ENCODE measurements around the gene MTF2. TPM values are rescaled to one million over a fixed set of nuclear protein-coding genes. Genes with fewer than 3 reads are reported as not detected.
"Not testable (repeated sequence)": the region's sequence is repeated elsewhere in the genome, so short reads cannot be mapped to it uniquely, and the experiment has no call there.

Gene MTF2
- total RNA-seq (2014; rRNA removed; shearing (Covaris generic)), result 49.6 and 57.2 TPM in 2 replicates

DNA sequence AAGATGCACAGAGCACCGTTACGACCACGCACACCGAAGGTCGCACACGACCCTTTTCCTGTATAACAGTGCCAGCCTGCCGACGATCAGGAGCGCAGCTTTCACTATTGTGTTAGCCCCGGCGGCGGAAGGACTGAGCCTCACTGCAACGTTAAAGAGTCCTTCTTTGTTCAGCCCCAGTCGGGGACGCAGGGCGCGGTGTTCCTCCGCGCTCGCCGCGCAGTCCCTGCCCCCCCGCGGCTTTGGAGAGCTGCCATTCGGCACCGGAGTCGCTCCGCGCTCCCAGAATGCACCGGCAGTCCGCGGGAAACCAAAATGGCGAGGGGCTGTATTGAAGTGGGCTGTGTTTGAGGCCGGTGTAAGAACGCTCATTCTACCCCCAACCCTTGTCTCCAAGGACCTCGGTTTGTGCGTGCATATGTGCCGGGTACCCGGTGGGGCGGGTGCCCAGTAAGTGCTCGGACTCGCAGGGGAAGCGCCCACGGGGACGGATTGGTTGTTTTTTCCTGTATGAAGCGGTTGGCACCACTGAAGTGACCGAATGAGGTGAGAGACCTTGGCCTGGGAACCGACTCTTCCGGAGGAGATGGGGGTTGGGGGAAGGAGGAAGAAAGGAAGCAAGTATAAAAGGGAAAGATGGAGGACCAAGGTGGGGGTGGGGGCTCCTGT lies at the start of gene MTF2:
TSS of gene MTF2 (plus strand) at position 298 of the 669 bp plus-strand sequence. CDS start at position 542, 244 bp downstream.
- peak; percentile 97 for DNase-seq
- H3K9me3 ChIP-seq (replicated peaks), result no peaks in the 10 kb centered on the region
- peak within 1 kb of the TSS; percentile 90 for H3K4me3 ChIP-seq
- H3K4me1 ChIP-seq, result 0 out of 2 replicates have a peak, but pooled peaks cover 9% of the 10 kb centered on the region
- H3K36me3 ChIP-seq, result peaks cover 20% of the 10 kb centered on the region
- no peaks in the 10 kb centered on the region for H3K27me3 ChIP-seq
- H3K27ac ChIP-seq, result peak within 1 kb of the TSS; percentile 79

DNA sequence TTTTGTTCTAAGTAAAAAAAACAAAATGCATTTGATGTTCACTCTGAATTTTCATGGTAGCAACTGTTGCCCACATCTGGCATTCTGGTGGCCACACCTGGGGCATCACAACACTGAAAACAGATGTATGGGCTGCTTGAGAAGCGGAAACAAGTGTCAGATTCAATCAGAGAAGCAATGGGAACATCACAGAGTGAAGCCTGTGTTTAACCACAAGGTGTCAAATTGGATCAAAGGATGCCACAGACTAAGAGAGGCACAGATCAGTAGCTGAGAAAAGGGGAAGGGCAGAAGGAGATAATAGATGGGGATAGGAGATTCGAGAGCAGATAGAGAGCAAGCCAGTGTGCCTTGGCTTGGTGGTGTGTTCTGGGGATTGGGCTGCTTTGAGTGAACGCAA lies 49.8 kb upstream of the MTF2 start:
- Histone ChIP-seq H3K36me3 (no peaks in the 10 kb centered on the region), H3K27ac (no peak overlapping the region), H3K4me1 (0 out of 2 replicates have a peak, but pooled peaks cover 4% of the 10 kb centered on the region), H3K9me3 (replicated peaks) (no peaks in the 10 kb centered on the region), H3K27me3 (no peaks in the 10 kb centered on the region), H3K4me3 (no peak overlapping the region)
- no peak for DNase-seq

DNA sequence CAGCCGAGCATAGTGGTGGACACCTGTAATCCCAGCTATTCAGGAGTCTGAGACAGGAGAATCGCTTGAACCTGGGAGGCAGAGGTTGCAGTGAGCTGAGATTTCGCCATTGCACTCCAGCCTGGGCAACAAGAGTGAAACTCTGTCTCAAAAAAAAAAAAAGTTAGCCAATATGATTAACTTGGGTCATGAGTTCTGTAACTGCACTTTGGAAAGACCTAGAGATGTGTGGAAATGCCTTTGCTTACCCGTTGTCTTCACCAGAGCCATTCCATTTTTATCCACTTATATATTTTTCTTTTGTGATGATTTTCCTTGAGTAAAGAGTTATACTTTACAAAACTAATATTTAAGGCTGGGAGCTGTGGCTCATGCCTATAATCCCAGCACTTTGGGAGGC lies 48.9 kb upstream of the MTF2 start:
- H3K27me3 ChIP-seq; H3K9me3 ChIP-seq (replicated peaks); H3K4me3 ChIP-seq; H3K4me1 ChIP-seq; DNase-seq; H3K27ac ChIP-seq; H3K36me3 ChIP-seq: not testable (repeated sequence)

DNA sequence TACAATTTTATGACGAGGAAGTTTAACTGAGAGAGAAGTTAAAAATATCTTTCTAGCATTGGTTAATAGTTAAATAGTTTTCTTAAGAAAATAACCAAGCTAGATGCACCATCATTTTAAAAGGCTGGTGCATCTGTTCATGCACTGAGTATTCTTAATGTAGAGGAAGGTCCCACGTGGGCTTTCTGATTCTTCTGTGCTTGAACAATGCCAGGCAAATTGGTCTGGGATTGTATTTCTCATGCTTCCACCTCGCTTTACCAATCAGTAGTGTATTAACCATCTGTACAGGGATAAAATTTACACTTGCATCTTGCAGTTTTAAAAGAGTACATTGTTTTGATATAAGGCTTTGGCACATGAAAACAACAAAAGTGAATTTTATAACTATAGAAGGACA lies 47.4 kb upstream of the MTF2 start:
- H3K4me3 ChIP-seq, result no peak overlapping the region
- no peaks in the 10 kb centered on the region for H3K9me3 ChIP-seq (replicated peaks)
- no peak overlapping the region for H3K27ac ChIP-seq
- H3K4me1 ChIP-seq, result 0 out of 2 replicates have a peak, but pooled peaks cover 4% of the 10 kb centered on the region
- no peaks in the 10 kb centered on the region for H3K27me3 ChIP-seq
- no peak for DNase-seq
- no peaks in the 10 kb centered on the region for H3K36me3 ChIP-seq

DNA sequence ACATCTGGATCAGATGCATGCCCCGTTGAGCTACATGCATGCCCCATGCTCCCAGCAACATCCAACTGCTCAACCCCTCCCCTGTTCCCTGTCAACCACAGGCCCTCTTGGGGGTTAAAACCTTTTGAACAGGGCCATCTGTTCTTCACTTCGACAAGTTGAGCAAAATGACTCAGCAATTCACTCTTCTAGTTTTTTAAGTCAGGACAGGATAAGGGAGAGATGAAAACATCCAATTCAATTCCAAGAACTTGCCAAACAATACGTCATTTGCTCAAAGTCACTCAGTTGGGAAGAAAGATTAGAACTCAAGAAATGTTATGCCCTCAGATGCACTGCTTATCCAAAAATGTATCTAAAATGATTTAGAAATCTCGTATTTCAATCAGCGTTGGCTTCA lies 46.1 kb upstream of the MTF2 start:
- Histone ChIP-seq H3K9me3 (replicated peaks) (no peaks in the 10 kb centered on the region), H3K27ac (no peak overlapping the region), H3K27me3 (no peaks in the 10 kb centered on the region), H3K36me3 (no peaks in the 10 kb centered on the region), H3K4me1 (0 out of 2 replicates have a peak, but pooled peaks cover 4% of the 10 kb centered on the region), H3K4me3 (no peak overlapping the region)
- DNase-seq, result no peak

DNA sequence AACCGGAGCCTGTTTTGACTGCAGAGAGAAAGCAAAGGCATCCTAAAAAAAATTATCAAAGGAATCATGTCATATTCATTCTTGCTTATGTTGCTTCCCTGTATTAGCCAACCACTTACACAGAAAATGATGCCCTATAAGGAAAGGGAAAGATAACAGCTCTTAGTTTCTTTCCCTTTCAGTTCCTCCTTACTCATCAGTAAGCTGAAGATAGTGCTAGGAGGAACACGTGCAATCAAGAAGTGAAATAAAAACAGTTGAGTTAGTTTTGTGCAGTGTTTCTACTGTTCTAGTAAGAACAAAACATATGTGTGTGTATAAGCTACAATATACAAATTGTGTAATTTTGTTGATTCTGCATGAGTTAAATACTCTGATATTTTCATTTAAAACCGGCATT lies 45.3 kb upstream of the MTF2 start:
- H3K36me3 ChIP-seq, result no peaks in the 10 kb centered on the region
- H3K27ac ChIP-seq, result no peak overlapping the region
- H3K4me3 ChIP-seq, result no peak overlapping the region
- DNase-seq, result no peak
- 0 out of 2 replicates have a peak, but pooled peaks cover 4% of the 10 kb centered on the region for H3K4me1 ChIP-seq
- no peaks in the 10 kb centered on the region for H3K9me3 ChIP-seq (replicated peaks)
- no peaks in the 10 kb centered on the region for H3K27me3 ChIP-seq

DNA sequence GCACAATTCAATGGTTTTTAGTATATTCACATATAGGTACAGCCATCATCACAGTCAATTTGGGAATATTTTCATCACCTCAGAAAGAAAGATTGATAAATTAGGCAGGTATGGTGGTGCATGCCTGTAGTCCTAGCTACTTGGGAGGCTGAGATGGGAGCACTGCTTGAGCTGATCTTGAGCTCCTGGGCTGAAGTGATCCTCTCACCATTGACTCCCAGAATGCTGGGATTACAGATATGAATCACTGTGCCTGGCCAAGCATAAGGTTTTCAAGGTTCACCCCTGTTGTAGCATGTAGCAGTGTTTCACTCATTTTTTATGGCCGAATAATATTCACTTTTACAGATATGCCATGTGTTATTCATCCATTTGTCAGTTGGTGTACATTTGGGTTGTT lies 44.7 kb upstream of the MTF2 start:
- Histone ChIP-seq H3K36me3 (no peaks in the 10 kb centered on the region), H3K27ac (no peak overlapping the region), H3K4me3 (no peak overlapping the region), H3K27me3 (no peaks in the 10 kb centered on the region), H3K9me3 (replicated peaks) (no peaks in the 10 kb centered on the region), H3K4me1 (no peaks in the 10 kb centered on the region)
- no peak for DNase-seq

DNA sequence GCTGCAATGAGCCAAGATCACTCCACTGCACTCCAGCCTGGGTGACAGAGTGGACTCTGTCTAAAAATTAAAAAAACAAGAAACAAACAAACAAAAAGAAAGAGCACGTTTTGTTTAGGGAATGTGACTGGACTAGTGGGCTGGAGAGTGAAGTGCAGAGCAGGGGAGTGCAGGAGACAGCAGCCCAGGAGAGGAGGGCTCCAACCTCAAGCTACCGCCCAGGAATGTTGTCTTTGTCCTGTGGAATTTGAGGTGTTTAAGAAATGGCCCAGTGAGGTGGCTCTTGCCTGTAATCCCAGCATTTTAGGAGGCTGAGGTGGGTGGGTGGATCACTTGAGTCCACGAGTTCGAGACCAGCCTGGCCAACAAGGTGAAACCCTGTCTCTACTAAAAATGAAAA lies 42.4 kb upstream of the MTF2 start:
- no peaks in the 10 kb centered on the region for H3K36me3 ChIP-seq
- no peak overlapping the region for H3K27ac ChIP-seq
- no peaks in the 10 kb centered on the region for H3K27me3 ChIP-seq
- no peaks in the 10 kb centered on the region for H3K9me3 ChIP-seq (replicated peaks)
- no peak for DNase-seq
- H3K4me3 ChIP-seq, result no peak overlapping the region
- H3K4me1 ChIP-seq, result no peaks in the 10 kb centered on the region

DNA sequence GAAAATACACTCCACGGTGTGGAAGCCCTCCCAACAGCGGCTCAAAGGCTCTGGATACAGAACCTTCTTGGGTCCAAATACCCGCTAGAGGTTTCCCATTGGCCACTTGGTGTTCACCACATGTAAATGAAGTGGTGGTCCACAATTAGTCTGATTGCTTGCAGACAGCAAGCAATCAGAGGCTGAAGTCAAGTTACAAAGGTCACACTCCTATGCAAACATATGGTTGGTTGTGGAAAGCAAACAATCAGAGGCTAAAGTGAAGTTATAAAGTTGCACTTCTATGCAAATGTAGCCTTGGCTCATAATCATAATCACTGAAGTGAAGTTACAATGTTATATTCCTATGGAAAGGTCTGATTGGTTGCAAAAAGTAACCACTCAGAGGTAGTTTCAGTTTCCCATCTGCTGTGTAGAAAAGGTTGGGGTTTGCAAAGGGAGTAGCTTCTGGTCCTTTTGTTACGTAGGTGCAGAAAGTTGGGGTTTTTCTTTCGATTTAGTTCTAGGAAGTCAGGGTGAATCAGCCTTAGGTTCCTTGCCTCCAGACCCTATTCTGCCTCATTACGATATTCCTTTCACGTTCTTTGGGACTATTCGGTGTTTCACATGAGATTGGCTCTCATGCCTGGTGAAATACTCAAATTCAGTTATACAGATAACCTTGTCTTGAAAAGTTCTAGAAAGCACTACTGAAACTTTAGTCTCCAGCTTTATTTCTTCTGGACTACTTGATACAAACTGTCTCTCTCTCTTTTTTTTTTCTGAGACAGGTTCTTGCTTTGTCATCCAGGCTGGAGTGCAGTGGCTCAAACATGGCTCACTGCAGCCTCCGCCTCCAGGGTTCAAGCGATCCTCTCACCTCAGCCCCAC lies 36.7 kb upstream of the MTF2 start:
- Histone ChIP-seq H3K36me3 (no peaks in the 10 kb centered on the region), H3K27me3 (no peaks in the 10 kb centered on the region), H3K9me3 (replicated peaks) (0 out of 2 replicates have a peak, but pooled peaks cover 5% of the 10 kb centered on the region), H3K4me1 (no peaks in the 10 kb centered on the region; the same call in 1 of the 2 replicates), H3K4me3 (no peak overlapping the region), H3K27ac (no peak overlapping the region)
- no peak for DNase-seq

DNA sequence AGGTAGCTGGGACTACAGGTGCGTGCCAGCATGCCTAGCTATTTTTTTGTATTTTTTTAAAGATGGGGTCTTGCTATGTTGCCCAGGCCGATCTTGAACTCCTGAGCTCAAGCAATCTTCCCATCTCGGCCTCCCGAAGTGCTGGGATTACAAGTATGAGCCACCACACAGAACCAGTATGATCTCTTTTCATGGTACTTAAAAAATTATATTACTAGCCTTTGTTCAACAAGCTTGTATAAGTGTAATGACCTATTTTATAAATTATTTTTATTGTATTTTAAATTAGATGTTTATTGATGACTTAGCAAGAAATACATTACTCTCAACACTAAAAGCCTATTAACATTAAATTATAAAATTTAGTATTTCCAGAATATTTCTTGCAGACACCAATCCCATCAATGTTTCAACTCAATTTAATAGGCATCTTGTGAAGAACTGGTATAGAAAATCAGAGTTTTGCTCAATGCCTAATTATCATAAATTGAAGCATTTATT lies 36.0 kb upstream of the MTF2 start:
- Histone ChIP-seq H3K27me3 (no peaks in the 10 kb centered on the region), H3K36me3 (no peaks in the 10 kb centered on the region), H3K27ac (no peak overlapping the region), H3K4me3 (no peak overlapping the region), H3K9me3 (replicated peaks) (0 out of 2 replicates have a peak, but pooled peaks cover 5% of the 10 kb centered on the region), H3K4me1 (no peaks in the 10 kb centered on the region; the same call in 1 of the 2 replicates)
- no peak for DNase-seq

DNA sequence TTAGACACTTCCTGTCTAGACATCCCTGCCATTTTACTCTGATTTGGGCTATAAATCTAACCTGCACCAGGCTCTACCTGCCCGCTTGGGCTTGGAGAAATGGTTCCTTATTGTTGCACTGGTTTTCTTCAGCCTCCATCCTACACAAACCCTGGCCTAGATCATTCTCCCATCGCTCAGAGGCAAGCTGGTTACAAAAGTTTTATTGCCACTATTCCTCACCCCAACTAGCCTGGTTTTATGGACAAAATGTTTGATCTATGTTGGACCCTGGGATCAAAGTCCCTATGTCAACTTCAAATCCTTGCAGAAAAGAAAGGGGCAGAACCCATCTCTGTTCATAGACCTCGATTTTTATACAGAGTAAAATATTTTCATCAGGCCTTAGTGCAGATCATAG lies 31.5 kb upstream of the MTF2 start:
- Histone ChIP-seq H3K27ac (no peak overlapping the region), H3K4me3 (no peak overlapping the region), H3K4me1 (no peaks in the 10 kb centered on the region; the same call in 1 of the 2 replicates), H3K9me3 (replicated peaks) (0 out of 2 replicates have a peak, but pooled peaks cover 5% of the 10 kb centered on the region), H3K36me3 (no peaks in the 10 kb centered on the region), H3K27me3 (no peaks in the 10 kb centered on the region)
- no peak for DNase-seq

DNA sequence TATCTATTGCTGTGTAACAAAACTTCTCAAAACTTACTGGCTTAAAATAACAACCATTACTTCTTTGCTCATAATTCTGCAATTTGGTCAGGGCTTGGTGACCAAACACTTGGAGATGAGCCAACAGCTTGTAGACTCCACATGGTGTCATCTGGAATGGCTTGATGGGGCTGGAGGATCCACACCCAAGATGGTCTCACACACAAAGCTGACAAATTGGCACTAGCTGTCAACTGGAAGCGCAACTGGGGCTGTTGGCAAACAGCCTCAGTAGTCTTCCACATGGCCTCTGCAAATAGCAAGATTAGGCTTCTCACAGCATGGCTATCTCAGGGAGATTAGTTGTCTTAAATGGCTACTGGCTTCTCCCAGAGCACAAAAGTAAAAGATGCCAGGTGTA lies 27.1 kb upstream of the MTF2 start:
- Histone ChIP-seq H3K9me3 (replicated peaks) (no peaks in the 10 kb centered on the region), H3K4me3 (no peak overlapping the region), H3K27me3 (no peaks in the 10 kb centered on the region), H3K27ac (no peak overlapping the region), H3K4me1 (no peaks in the 10 kb centered on the region), H3K36me3 (no peaks in the 10 kb centered on the region)
- DNase-seq, result peak in 1 of 2 experiments; percentile 9

DNA sequence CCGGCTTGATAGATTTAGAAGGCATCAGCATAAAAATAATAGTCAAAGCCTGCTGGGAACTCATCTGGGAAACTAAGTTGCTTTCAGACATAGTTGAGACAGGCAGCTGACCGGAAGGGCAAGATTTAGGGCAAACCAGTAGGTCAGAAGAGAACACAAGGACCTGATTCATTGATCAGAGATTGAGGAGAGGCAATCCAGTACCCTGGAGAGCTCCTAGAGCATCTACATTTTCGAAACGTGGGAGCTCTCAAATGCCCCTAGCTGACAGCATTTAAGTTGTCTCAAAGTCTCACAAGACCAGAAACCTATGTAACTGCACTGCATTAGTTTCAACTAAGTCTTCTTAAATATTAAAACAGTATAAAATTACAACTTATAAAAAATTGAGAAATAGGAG lies 22.9 kb upstream of the MTF2 start:
- Histone ChIP-seq H3K9me3 (replicated peaks) (no peaks in the 10 kb centered on the region), H3K4me1 (no peaks in the 10 kb centered on the region), H3K36me3 (no peaks in the 10 kb centered on the region), H3K27me3 (no peaks in the 10 kb centered on the region), H3K27ac (no peak overlapping the region), H3K4me3 (no peak overlapping the region)
- peak; percentile 21 to 56 for DNase-seq

DNA sequence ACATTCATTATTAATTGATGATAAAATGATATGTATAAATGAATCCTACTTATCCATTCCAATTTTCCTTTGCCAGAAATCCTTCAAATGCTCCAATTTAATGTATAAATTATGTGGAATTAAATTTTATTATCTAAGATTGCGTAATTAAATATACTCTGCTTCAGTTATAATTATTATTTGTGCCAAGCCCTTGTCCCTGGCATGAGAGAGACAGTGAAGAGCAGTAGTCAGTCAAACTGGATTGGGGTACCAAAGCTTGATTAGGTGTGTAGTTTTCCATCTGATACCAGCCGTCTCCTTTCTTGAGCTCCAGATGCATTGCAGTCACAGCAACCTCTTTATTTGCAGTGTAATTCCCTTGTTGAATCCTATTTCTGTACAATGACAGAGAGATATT lies 22.4 kb upstream of the MTF2 start:
- no peak overlapping the region for H3K4me3 ChIP-seq

More for the DNA sequence above, 22.4 kb upstream of the MTF2 start:
- DNase-seq, result no peak
- Histone ChIP-seq H3K9me3 (replicated peaks) (no peaks in the 10 kb centered on the region), H3K27me3 (no peaks in the 10 kb centered on the region), H3K27ac (no peak overlapping the region), H3K36me3 (no peaks in the 10 kb centered on the region), H3K4me1 (no peaks in the 10 kb centered on the region)
